Esophagus squamous epithelium (tissue), 4 donors: ENCODE measurements around the gene BLOC1S1.

Experiments
- CTCF ChIP-seq, 6 experiments: fragments of 450-650 bp in 4 of 6; fragments of 200-600 bp in 2 of 6; sonication (generic) in 2 of 6; IDR thresholded peaks; one replicate each; pipeline ENCODE4 v1.5.1; 2016 to 2019; ENCODE audit warnings: antibody characterized with exemption in 6 of 6, mild to moderate bottlenecking in 4 of 6, moderate library complexity in 4 of 6
- POLR2A ChIP-seq, 4 donors: fragments of 450-650 bp; IDR thresholded peaks; one replicate each; pipeline ENCODE4 v1.6.1; 2017; ENCODE audit warnings: antibody characterized with exemption in 4 of 4, mild to moderate bottlenecking in 4 of 4, moderate library complexity in 3 of 4

GRCh38 chr12:55682087-55682796, 33.6 kb upstream of the BLOC1S1 start:
- TF ChIP-seq CTCF (IDR thresholded peaks at IDR 0.05), result no peak
- no peak for TF ChIP-seq POLR2A (IDR thresholded peaks at IDR 0.05)
